ENCODE data around the gene C12orf75.

GRCh38 chr12:105420659-105421240 lies 90.3 kb downstream of the C12orf75 start:
- TF ChIP-seq, protein P1, sequence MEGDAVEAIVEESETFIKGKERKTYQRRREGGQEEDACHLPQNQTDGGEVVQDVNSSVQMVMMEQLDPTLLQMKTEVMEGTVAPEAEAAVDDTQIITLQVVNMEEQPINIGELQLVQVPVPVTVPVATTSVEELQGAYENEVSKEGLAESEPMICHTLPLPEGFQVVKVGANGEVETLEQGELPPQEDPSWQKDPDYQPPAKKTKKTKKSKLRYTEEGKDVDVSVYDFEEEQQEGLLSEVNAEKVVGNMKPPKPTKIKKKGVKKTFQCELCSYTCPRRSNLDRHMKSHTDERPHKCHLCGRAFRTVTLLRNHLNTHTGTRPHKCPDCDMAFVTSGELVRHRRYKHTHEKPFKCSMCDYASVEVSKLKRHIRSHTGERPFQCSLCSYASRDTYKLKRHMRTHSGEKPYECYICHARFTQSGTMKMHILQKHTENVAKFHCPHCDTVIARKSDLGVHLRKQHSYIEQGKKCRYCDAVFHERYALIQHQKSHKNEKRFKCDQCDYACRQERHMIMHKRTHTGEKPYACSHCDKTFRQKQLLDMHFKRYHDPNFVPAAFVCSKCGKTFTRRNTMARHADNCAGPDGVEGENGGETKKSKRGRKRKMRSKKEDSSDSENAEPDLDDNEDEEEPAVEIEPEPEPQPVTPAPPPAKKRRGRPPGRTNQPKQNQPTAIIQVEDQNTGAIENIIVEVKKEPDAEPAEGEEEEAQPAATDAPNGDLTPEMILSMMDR (conservative IDR thresholded peaks at IDR 0.05): peak; percentile 97
- TF ChIP-seq EZH2 (IDR thresholded peaks at IDR 0.05; ENCODE audit: low read depth): no peak
